Measurements from ENCODE around the gene ZNF813. TPM values are rescaled to one million over a fixed set of nuclear protein-coding genes. Genes with fewer than 3 reads are reported as not detected.
"Not testable (repeated sequence)": the region's sequence is repeated elsewhere in the genome, so short reads cannot be mapped to it uniquely, and the experiment has no call there.

Gene ZNF813
- total RNA-seq, 1 experiment from 2014 or later, result 9.6 TPM

DNA sequence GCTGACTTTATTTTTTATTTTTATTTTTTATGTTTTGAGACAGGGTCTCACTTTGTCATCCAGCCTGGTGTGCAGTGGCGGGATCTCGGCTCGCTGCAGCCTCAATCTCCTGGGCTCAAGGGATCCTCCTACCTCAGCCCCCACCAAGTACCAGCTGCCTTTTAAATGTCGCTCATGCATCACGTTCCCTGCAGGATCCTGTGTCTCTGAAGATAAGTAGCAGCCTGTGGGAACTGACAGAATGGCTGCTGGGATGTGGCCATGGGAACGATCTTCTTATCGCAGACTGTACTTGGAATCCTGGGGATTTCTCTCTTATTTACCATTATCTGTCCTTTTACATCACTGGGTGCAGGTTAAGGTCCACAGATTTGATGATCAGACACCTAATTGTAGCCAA, 35.6 kb downstream of the ZNF813 start:
- intact Hi-C loops (cut with micrococcal nuclease; ENCODE audit: unreplicated experiment); POLR2A ChIA-PET; in situ Hi-C loops (cut with HindIII; ENCODE audit: low pct_unique_long_range_greater_than_20kb, low sequenced_read_pairs): not testable (repeated sequence)

DNA sequence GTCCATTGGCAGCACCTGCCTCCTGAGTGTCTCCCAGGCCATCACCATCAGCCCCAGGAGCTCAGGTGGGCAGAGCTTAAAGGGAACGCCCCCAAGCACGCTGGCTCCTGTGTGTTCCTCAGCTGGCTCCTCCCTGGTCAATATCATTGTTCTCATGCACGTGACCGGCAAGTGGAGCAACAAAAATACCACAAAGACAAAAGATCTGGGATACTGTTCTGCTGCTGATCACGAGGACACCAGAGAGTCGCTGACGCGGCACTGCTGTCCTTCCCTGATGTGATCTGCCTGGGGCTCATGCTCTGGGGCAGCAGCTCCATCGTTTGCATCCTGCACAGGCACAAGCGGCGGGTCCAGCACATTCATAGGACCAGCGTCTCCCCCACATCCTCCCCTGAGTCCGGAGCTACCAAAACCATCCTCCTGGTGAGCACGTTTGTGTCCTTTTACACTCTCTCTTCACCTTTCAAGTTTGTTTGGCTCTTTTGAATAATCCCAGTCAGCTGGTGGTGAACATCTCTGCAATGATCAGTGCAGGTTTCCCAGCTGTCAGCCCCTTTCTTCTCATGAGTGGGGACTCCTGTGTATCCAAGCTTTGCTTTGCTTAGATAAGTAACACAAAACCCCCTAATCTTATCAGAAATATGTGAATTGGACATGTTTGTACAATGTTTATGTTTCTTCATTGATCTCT, 36.3 kb downstream of the ZNF813 start:
- H3K27me3 ChIP-seq (ENCODE audit: control insufficient read depth, insufficient read depth, low read length); DNase-seq (ENCODE audit: low read depth, low spot score); H3K9me3 ChIP-seq (ENCODE audit: control insufficient read depth, insufficient read depth, low read depth, low read length); BruUV-seq (replicated peaks); POLR2A ChIA-PET; CTCF ChIA-PET; H3K4me1 ChIP-seq (ENCODE audit: control insufficient read depth, insufficient read depth, low read length); in situ Hi-C loops (cut with HindIII; ENCODE audit: low pct_unique_long_range_greater_than_20kb, low sequenced_read_pairs); intact Hi-C loops (cut with micrococcal nuclease; ENCODE audit: unreplicated experiment); H3K27ac ChIP-seq (ENCODE audit: low read length); H3K36me3 ChIP-seq (ENCODE audit: control insufficient read depth, insufficient read depth, low read length): not testable (repeated sequence)
- H3K4me3 ChIP-seq (ENCODE audit: low read depth in 2 of 2, low read length in 2 of 2), result peak overlapping the region in 1 of 2 experiments; percentile 36; a peak in 2 of 4 replicates
- peak; percentile 82 for ATAC-seq

More for the DNA sequence above, 35.6 kb downstream of the ZNF813 start:
- ATAC-seq; H3K4me1 ChIP-seq (ENCODE audit: control insufficient read depth, insufficient read depth, low read length); H3K36me3 ChIP-seq (ENCODE audit: control insufficient read depth, insufficient read depth, low read length); H3K9me3 ChIP-seq (ENCODE audit: control insufficient read depth, insufficient read depth, low read depth, low read length); CTCF ChIA-PET; BruUV-seq (replicated peaks); H3K27me3 ChIP-seq (ENCODE audit: control insufficient read depth, insufficient read depth, low read length); DNase-seq (ENCODE audit: low read depth, low spot score); H3K27ac ChIP-seq (ENCODE audit: low read length): not testable (repeated sequence)
- H3K4me3 ChIP-seq (ENCODE audit: low read depth in 2 of 2, low read length in 2 of 2), result peak overlapping the region in 1 of 2 experiments; percentile 36; a peak in 2 of 4 replicates

- BruUV-seq (replicated peaks); CTCF ChIA-PET; intact Hi-C loops (cut with micrococcal nuclease; ENCODE audit: unreplicated experiment); H3K27ac ChIP-seq (ENCODE audit: low read length); in situ Hi-C loops (cut with HindIII; ENCODE audit: low pct_unique_long_range_greater_than_20kb, low sequenced_read_pairs); H3K9me3 ChIP-seq (ENCODE audit: control insufficient read depth, insufficient read depth, low read depth, low read length); DNase-seq (ENCODE audit: low read depth, low spot score); H3K36me3 ChIP-seq (ENCODE audit: control insufficient read depth, insufficient read depth, low read length); POLR2A ChIA-PET; H3K4me1 ChIP-seq (ENCODE audit: control insufficient read depth, insufficient read depth, low read length); H3K27me3 ChIP-seq (ENCODE audit: control insufficient read depth, insufficient read depth, low read length): not testable (repeated sequence)
- ATAC-seq, result peak; percentile 88
- TF ChIP-seq, protein P1, sequence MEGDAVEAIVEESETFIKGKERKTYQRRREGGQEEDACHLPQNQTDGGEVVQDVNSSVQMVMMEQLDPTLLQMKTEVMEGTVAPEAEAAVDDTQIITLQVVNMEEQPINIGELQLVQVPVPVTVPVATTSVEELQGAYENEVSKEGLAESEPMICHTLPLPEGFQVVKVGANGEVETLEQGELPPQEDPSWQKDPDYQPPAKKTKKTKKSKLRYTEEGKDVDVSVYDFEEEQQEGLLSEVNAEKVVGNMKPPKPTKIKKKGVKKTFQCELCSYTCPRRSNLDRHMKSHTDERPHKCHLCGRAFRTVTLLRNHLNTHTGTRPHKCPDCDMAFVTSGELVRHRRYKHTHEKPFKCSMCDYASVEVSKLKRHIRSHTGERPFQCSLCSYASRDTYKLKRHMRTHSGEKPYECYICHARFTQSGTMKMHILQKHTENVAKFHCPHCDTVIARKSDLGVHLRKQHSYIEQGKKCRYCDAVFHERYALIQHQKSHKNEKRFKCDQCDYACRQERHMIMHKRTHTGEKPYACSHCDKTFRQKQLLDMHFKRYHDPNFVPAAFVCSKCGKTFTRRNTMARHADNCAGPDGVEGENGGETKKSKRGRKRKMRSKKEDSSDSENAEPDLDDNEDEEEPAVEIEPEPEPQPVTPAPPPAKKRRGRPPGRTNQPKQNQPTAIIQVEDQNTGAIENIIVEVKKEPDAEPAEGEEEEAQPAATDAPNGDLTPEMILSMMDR (IDR thresholded peaks at IDR 0.05), result peak; percentile 83
- H3K4me3 ChIP-seq (ENCODE audit: low read depth in 2 of 2, low read length in 2 of 2), result peak overlapping the region in 1 of 2 experiments; percentile 3; a peak in 2 of 4 replicates
These were observed 36.8 kb downstream of the ZNF813 start for GRCh38 chr19:53504365-53504703.

DNA sequence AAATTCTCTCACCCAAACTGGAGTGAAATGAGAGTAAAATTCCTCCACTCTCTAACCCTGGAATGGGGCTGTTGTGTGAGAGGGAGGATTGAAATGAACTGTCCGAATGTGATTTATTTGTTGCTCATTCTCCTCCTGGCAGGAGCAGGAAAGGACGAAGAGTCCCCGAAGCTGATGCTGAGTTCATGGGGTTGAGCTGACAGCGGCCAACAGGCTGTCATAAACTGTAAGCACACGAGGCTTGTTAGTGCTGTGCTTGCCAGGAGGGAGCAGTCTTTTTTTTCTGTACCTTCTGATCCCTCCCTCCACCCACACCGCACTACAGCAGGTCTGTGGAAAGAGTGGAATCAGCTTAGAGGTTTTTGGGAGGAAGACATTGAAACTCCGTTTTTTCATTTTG, 37.4 kb downstream of the ZNF813 start:
- H3K4me1 ChIP-seq (ENCODE audit: control insufficient read depth, insufficient read depth, low read length), result peaks cover 7% of the 10 kb centered on the region; the same call in 1 of the 2 replicates
- no peaks in the 10 kb centered on the region for H3K9me3 ChIP-seq (ENCODE audit: control insufficient read depth, insufficient read depth, low read depth, low read length)
- no peak for ATAC-seq
- CTCF ChIA-PET, result interaction anchor here (0.7 kb wide), 1 partner anchor 559 kb away, joined by 3 read pairs; the partner anchor contains the start of gene VSTM1
- intact Hi-C loops (cut with micrococcal nuclease; ENCODE audit: unreplicated experiment), result no loop called here
- BruUV-seq (replicated peaks), result no TSS peak
- TF ChIP-seq SIN3A (IDR thresholded peaks at IDR 0.05; ENCODE audit: borderline replicate concordance, insufficient read depth, low read depth, low read length) (no peak), TCF7L2 (IDR thresholded peaks at IDR 0.05; ENCODE audit: low read depth, low read length) (no peak), POLR2AphosphoS5 (IDR thresholded peaks at IDR 0.05; ENCODE audit: low read depth, low read length) (no peak)
- TF ChIP-seq, protein P2, sequence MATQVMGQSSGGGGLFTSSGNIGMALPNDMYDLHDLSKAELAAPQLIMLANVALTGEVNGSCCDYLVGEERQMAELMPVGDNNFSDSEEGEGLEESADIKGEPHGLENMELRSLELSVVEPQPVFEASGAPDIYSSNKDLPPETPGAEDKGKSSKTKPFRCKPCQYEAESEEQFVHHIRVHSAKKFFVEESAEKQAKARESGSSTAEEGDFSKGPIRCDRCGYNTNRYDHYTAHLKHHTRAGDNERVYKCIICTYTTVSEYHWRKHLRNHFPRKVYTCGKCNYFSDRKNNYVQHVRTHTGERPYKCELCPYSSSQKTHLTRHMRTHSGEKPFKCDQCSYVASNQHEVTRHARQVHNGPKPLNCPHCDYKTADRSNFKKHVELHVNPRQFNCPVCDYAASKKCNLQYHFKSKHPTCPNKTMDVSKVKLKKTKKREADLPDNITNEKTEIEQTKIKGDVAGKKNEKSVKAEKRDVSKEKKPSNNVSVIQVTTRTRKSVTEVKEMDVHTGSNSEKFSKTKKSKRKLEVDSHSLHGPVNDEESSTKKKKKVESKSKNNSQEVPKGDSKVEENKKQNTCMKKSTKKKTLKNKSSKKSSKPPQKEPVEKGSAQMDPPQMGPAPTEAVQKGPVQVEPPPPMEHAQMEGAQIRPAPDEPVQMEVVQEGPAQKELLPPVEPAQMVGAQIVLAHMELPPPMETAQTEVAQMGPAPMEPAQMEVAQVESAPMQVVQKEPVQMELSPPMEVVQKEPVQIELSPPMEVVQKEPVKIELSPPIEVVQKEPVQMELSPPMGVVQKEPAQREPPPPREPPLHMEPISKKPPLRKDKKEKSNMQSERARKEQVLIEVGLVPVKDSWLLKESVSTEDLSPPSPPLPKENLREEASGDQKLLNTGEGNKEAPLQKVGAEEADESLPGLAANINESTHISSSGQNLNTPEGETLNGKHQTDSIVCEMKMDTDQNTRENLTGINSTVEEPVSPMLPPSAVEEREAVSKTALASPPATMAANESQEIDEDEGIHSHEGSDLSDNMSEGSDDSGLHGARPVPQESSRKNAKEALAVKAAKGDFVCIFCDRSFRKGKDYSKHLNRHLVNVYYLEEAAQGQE (IDR thresholded peaks at IDR 0.05; ENCODE audit: insufficient read depth in 1 of 2, low read depth in 2 of 2, low read length in 1 of 2), result no peak
- TF ChIP-seq, protein P1 (IDR thresholded peaks at IDR 0.05), result no peak
- in situ Hi-C loops (cut with HindIII; ENCODE audit: low pct_unique_long_range_greater_than_20kb, low sequenced_read_pairs), result no loop called here
- H3K4me3 ChIP-seq (ENCODE audit: low read depth in 2 of 2, low read length in 2 of 2), result no peak overlapping the region; a peak in 1 of 4 replicates
- no peak for DNase-seq (ENCODE audit: low read depth, low spot score)
- no peaks in the 10 kb centered on the region for H3K36me3 ChIP-seq (ENCODE audit: control insufficient read depth, insufficient read depth, low read length)
- POLR2A ChIA-PET, result no interaction called here
- H3K27me3 ChIP-seq (ENCODE audit: control insufficient read depth, insufficient read depth, low read length), result peaks cover 2% of the 10 kb centered on the region; the same call in 1 of the 2 replicates
- no peak overlapping the region for H3K27ac ChIP-seq (ENCODE audit: low read length)

All from Panc1 (cell line).